Measurements from ENCODE around the gene ATRX.
"Not testable (repeated sequence)": the region's sequence is repeated elsewhere in the genome, so short reads cannot be mapped to it uniquely, and the experiment has no call there.

Gene ATRX

GRCh38 chrX:77622672-77623071 lies 163.3 kb downstream of the ATRX start:
- H2AFZ ChIP-seq (ENCODE audit: low read depth, low read length), result no peak overlapping the region
- H3K9me3 ChIP-seq (ENCODE audit: insufficient read depth, low read length, severe bottlenecking), result no peaks in the 10 kb centered on the region
- H3K79me2 ChIP-seq (ENCODE audit: insufficient read depth, low read length), result peaks cover 4% of the 10 kb centered on the region; the same call in 1 of the 2 replicates
- TF ChIP-seq CTCF (IDR thresholded peaks at IDR 0.05; ENCODE audit: borderline replicate concordance, extremely low read depth, low read length, poor library complexity, severe bottlenecking), result no peak
- TF ChIP-seq EZH2 (IDR thresholded peaks at IDR 0.05; ENCODE audit: borderline replicate concordance, low read depth, low read length, severe bottlenecking), result no peak
- H3K4me3 ChIP-seq (ENCODE audit: low read depth in 1 of 2, low read length in 2 of 2), result no peak overlapping the region
- DNase-seq (no peak), ATAC-seq (ENCODE audit: insufficient read depth, low read depth) (no peak)
- no peaks in the 10 kb centered on the region for H3K4me1 ChIP-seq (ENCODE audit: insufficient read depth, low read length)
- H3K9ac ChIP-seq (ENCODE audit: low read depth, low read length), result no peak overlapping the region
- no peaks in the 10 kb centered on the region for H3K27me3 ChIP-seq (ENCODE audit: insufficient read depth, low read length, poor library complexity)
- no peaks in the 10 kb centered on the region for H4K20me1 ChIP-seq (ENCODE audit: insufficient read depth, low read length)
- peaks cover 14% of the 10 kb centered on the region; the same call in 1 of the 2 replicates for H3K36me3 ChIP-seq (ENCODE audit: insufficient read depth, low read length)
- no peak overlapping the region for H3K27ac ChIP-seq (ENCODE audit: low read length)
- H3K4me2 ChIP-seq (ENCODE audit: insufficient read depth, low read length), result no peak overlapping the region

- no peak for ATAC-seq (ENCODE audit: insufficient read depth, low read depth)
- Histone ChIP-seq H3K4me3 (ENCODE audit: low read depth in 1 of 2, low read length in 2 of 2) (no peak overlapping the region), H4K20me1 (ENCODE audit: insufficient read depth, low read length) (no peaks in the 10 kb centered on the region), H3K9me3 (ENCODE audit: insufficient read depth, low read length, severe bottlenecking) (no peaks in the 10 kb centered on the region), H3K27ac (ENCODE audit: low read length) (no peak overlapping the region), H3K36me3 (ENCODE audit: insufficient read depth, low read length) (peaks cover 14% of the 10 kb centered on the region; the same call in 1 of the 2 replicates), H3K9ac (ENCODE audit: low read depth, low read length) (no peak overlapping the region), H3K4me1 (ENCODE audit: insufficient read depth, low read length) (no peaks in the 10 kb centered on the region), H3K27me3 (ENCODE audit: insufficient read depth, low read length, poor library complexity) (no peaks in the 10 kb centered on the region), H2AFZ (ENCODE audit: low read depth, low read length) (no peak overlapping the region), H3K4me2 (ENCODE audit: insufficient read depth, low read length) (no peak overlapping the region), H3K79me2 (ENCODE audit: insufficient read depth, low read length) (peaks cover 4% of the 10 kb centered on the region; the same call in 1 of the 2 replicates)
- DNase-seq, result no peak
- TF ChIP-seq CTCF (IDR thresholded peaks at IDR 0.05; ENCODE audit: borderline replicate concordance, extremely low read depth, low read length, poor library complexity, severe bottlenecking) (no peak), EZH2 (IDR thresholded peaks at IDR 0.05; ENCODE audit: borderline replicate concordance, low read depth, low read length, severe bottlenecking) (no peak)
Measured at GRCh38 chrX:77622233-77622632, 163.8 kb downstream of the ATRX start.

- not testable (repeated sequence) for H4K20me1 ChIP-seq (ENCODE audit: insufficient read depth, low read length); H3K9me3 ChIP-seq (ENCODE audit: insufficient read depth, low read length, severe bottlenecking); H3K4me1 ChIP-seq (ENCODE audit: insufficient read depth, low read length); H2AFZ ChIP-seq (ENCODE audit: low read depth, low read length); ATAC-seq (ENCODE audit: insufficient read depth, low read depth); H3K4me2 ChIP-seq (ENCODE audit: insufficient read depth, low read length); H3K4me3 ChIP-seq (ENCODE audit: low read depth in 1 of 2, low read length in 2 of 2); H3K27ac ChIP-seq (ENCODE audit: low read length); DNase-seq; H3K79me2 ChIP-seq (ENCODE audit: insufficient read depth, low read length); H3K27me3 ChIP-seq (ENCODE audit: insufficient read depth, low read length, poor library complexity); H3K9ac ChIP-seq (ENCODE audit: low read depth, low read length)
- peaks cover 15% of the 10 kb centered on the region; the same call in 1 of the 2 replicates for H3K36me3 ChIP-seq (ENCODE audit: insufficient read depth, low read length)
Measured at GRCh38 chrX:77621453-77621852, 164.6 kb downstream of the ATRX start.

GRCh38 chrX:77617206-77617605 lies 168.8 kb downstream of the ATRX start:
- ATAC-seq (ENCODE audit: insufficient read depth, low read depth), result no peak
- peaks cover 34% of the 10 kb centered on the region for H3K36me3 ChIP-seq (ENCODE audit: insufficient read depth, low read length)
- H3K79me2 ChIP-seq (ENCODE audit: insufficient read depth, low read length), result no peaks in the 10 kb centered on the region
- no peak overlapping the region for H3K4me3 ChIP-seq (ENCODE audit: low read depth in 1 of 2, low read length in 2 of 2)
- no peaks in the 10 kb centered on the region for H3K9me3 ChIP-seq (ENCODE audit: insufficient read depth, low read length, severe bottlenecking)
- no peak overlapping the region for H3K27ac ChIP-seq (ENCODE audit: low read length)
- no peak for TF ChIP-seq CTCF (IDR thresholded peaks at IDR 0.05; ENCODE audit: borderline replicate concordance, extremely low read depth, low read length, poor library complexity, severe bottlenecking)
- no peak for TF ChIP-seq EZH2 (IDR thresholded peaks at IDR 0.05; ENCODE audit: borderline replicate concordance, low read depth, low read length, severe bottlenecking)
- no peaks in the 10 kb centered on the region for H4K20me1 ChIP-seq (ENCODE audit: insufficient read depth, low read length)
- no peak overlapping the region for H2AFZ ChIP-seq (ENCODE audit: low read depth, low read length)
- no peak overlapping the region for H3K4me2 ChIP-seq (ENCODE audit: insufficient read depth, low read length)
- no peak overlapping the region for H3K9ac ChIP-seq (ENCODE audit: low read depth, low read length)
- DNase-seq, result no peak
- H3K4me1 ChIP-seq (ENCODE audit: insufficient read depth, low read length), result no peaks in the 10 kb centered on the region
- no peaks in the 10 kb centered on the region for H3K27me3 ChIP-seq (ENCODE audit: insufficient read depth, low read length, poor library complexity)

All from DND-41 (cell line).